HG03039 (cell line): ENCODE measurements around the gene STAC2.
A peak's percentile ranks its signal among the peaks of the same experiment; 100 is the strongest.

Source experiments
- ATAC-seq: cut with Tn5 transposase; IDR thresholded peaks from one replicate; pipeline ENCODE4 v1.9.1; 2021; ENCODE audit warnings: mild to moderate bottlenecking, moderate library complexity; ENCODE audit not compliant: unreplicated experiment

STAC2 gene

DNA sequence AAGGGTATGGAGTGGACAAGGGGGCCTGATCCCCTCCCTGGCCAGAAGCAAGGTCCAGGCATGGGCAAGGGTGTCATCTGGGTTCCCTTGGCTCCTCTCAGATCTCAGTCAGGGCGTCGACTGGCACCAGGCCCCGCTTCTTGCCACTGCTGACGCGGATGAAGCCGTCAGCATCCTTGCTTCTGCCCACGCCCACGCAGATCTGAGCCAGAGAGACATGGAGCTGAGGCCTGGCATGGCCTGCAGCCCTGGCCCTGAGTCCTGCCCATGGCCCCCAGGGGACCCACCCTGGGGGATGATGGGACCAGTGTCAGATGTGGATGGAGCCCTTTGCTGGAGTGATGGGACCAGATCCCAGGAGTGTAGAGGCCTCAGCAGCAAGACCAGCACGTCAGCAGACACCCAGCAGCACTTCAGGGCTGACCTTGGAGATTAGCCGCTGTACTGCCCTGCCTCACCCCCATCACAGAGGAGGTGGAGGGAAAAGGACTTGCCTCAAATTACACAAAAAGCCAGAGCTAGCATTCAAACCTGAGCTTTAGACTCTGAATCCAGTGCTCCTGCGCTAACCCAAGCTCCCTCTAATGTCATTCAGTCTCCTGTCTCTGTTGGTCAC lies 13.4 kb downstream of the STAC2 start:
- ATAC-seq = no peak

DNA sequence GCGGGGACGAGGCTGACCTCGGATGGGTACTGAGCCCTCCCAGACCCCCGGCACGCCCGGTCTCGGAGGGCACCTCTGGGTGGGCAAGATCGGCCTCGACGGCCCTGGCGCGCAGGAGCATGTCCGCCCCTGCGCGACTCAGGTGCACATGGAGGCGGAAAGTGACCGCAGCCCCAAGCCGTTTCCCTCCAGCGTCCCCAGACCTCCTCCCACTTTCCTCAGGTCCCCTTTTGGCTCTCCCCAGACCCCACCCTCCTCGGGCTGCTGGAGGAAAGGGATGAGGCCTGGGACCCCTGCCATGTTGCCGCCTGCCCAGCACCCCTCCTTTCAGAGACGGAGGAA lies 15.7 kb downstream of the STAC2 start:
- no peak for ATAC-seq

DNA sequence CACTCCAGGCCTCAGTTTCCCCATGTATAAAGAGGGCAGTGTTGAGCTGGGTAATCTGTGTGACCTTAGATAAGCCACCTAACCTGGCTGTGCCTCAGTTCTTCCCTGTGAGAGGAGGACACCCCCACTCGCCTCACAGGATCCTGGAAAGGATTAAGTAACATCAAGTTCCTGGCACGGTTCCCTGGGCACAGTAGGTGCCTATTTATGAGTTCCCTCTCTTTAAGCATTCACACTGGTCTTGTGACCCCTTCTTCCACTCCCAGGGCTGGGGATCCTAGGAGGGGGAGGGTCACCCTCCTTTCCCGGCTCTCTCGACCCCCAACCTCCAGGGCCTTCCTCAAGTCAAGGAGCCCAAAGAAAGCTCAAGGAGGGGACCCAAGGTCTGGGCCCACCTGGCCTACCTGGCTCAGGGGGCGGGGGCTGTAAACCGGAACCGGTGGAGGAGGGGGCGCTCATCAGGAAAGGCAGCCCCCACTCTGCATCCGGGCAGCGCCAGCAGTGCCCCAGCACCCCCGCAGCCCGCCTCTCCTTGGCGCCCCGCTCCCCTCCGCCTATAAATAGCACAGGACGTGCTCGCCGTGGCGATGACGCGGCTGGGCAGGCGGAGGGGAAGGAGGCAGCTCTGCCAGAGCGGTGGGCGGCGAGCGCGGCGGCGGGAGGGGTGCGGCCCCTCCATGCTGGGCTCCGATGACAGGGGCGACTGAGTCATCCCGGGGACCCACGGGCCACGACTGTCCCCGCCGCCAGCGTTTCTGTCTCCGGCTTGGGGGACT lies 16.2 kb downstream of the STAC2 start:
- no peak for ATAC-seq

GRCh38 chr17:39208893-39209292 lies 16.9 kb downstream of the STAC2 start:
- ATAC-seq = no peak

DNA sequence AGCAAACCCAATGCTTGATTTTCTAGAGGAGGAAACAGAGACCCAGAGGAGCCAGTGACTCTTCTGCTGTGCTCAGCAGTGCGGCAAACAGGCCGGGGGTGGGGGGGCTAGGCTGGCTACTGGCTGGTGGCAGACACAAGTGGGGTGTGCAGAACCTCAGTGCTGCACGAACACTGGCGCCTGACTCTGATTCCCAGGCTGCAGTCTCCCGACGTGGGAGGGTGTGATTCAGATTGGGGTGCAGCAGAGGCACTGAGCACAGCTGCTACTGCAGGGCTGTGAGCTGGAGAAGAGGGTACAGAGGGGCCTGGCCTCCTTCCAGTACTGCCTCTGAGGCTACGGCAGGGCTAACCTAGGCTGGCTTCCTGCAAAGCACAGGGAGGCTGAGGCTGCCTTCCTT lies 17.6 kb downstream of the STAC2 start:
- ATAC-seq = no peak

- no peak for ATAC-seq
Observed at GRCh38 chr17:39205112-39205526, 20.6 kb downstream of the STAC2 start.

GRCh38 chr17:39204245-39204644 lies 21.5 kb downstream of the STAC2 start:
- ATAC-seq = no peak

DNA sequence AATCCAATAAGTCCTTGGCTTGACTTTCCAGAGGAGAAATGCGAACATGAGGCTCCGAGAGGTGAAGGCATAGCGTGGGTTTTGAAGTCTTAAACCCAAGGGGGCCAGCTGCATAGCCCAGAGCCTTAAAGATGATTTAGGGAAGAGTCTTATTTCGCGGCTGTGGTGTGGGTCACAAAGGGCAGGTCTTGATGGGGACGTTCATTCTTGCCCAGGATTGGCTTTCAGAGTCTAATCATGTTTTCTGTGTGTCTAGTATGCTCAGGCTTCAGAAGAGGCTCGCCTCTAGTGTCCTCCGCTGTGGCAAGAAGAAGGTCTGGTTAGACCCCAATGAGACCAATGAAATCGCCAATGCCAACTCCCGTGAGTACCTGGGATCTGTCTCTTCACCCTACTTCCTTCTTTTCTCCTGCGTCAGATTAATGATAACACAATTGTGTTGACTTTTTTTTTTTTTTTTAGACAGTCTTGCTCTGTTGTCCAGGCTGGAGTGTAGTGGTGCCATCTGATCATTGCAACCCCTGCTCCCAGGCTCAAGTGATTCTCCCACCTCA lies 24.7 kb downstream of the STAC2 start:
- ATAC-seq = no peak

DNA sequence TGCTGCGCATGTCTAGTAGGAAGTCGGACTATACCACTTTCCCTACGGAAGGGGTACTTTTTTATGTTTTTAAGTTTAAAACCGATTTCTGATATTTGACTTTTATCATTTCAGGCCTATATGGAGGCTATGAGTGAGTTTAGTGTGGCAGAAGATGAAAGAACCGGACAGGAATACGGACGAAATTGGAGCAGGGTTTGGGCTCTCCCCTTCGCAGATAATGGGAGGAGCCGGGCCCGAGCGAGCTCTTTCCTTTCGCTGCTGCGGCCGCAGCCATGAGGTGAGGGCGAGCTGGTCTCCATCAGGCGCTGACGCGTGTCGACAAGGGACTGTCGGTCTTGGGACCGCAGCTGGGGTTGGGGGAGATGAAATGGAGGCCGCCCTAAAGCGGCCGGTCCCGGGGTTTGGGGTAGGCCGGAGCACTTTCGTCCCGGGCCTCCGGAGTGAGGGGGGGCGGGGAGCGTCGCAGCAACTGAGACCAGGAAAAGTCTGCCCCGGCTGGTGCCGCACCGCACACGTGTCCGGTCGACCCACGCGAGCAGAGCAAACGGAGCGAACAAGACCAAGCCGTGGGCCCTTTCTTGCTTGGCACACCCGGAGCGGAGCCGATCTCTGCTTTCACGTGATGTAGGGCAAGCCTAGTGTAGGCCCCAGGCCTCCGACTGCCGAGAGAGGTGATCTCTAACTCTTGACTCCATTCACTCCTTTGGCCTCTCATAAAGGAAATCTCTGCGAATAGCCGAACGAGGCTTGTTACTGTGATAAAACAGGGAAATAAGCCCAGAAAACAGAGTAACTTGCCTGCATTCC lies 25.5 kb downstream of the STAC2 start, which contains the start of gene RPL19:
TSS of gene RPL19 (plus strand) at position 214 of the 810 bp plus-strand sequence. CDS start at position 276, 62 bp downstream.
- peak; percentile 45 for ATAC-seq

GRCh38 chr17:39199820-39200069 lies 26.0 kb downstream of the STAC2 start:
- peak; percentile 55 for ATAC-seq

GRCh38 chr17:39198186-39198566 lies 27.6 kb downstream of the STAC2 start:
- ATAC-seq = no peak

DNA sequence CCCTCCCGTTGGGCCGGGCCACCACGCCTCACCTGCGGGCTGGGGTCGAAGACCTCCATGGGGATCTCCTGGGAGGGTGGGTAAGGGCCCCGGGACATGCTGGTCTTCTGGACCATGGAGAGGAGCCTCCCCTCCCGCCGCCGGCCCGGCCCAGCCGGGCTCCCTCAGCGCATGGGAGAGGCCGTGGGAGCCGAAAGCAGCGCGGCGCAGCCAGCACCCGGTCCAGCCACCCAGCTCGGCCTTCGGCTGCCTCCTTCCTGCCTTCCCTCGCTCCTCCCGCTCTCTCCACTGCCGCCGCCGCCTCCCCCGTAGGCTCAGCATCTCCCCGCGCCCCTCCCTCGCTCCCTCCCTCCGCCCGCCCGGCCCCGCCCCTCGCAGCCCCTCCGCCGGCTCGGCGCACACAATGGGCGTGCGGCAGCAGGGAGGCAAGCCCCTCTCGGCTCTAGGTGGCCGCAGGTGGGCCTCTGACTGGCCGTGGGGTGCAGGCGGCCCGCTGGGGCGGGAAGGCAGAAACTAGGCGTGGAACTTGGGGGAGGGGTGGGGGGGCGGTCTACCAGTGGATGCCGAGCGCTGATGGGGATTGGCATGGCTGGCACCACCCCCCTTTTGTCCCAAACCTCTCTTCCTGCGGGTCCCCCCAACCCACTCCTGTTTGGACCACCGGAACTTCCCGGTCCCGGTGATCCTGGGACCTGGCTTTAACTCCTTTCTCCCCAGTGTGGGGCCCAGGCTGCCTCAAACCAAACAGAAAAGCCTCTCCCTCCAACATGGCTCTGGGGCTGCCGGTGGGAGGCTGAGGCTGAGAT lies 28.2 kb downstream of the STAC2 start, which contains the start of gene CACNB1:
TSS of gene CACNB1 (minus strand) at position 290 of the 806 bp plus-strand sequence. CDS start at position 116, 174 bp downstream.
- no peak for ATAC-seq

- no peak for ATAC-seq
Observed at GRCh38 chr17:39196808-39197291, 28.9 kb downstream of the STAC2 start.

GRCh38 chr17:39196241-39196807 lies 29.4 kb downstream of the STAC2 start:
- ATAC-seq = no peak

GRCh38 chr17:39195568-39196160 lies 30.1 kb downstream of the STAC2 start:
- no peak for ATAC-seq

- ATAC-seq = no peak
Observed at GRCh38 chr17:39194985-39195524, 30.7 kb downstream of the STAC2 start.

- ATAC-seq = no peak
Observed at GRCh38 chr17:39194089-39194984, 31.4 kb downstream of the STAC2 start.

- no peak for ATAC-seq
Observed at GRCh38 chr17:39193346-39193745, 32.4 kb downstream of the STAC2 start.

DNA sequence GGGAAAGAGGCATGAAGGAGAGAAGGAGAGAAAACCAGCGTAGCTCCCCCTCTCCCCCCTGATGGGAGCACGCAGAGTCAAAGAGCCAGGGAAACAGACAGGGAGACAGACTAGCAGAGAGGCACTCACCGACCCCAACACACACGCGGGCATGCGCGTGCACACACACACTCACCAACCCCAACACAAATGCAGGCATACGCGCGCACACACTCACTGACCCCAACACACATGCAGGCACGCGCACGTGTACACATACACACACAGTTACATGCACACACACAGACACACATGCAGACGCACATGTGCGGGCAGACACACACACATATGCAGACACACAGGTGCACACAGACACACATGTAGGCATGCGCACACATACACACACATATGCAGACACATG lies 32.8 kb downstream of the STAC2 start:
- no peak for ATAC-seq
